WTC11 (cell line): ENCODE data around the gene RND1. TPM values are rescaled to one million over a fixed set of nuclear protein-coding genes. Genes with fewer than 3 reads are reported as not detected.
"Not testable (repeated sequence)": the region's sequence is repeated elsewhere in the genome, so short reads cannot be mapped to it uniquely, and the experiment has no call there.

ENCODE experiments used
- ATAC-seq: fragments of 200-7000 bp; cut with Tn5 transposase; 2 replicates; pipeline ENCODE4 v1.10.0; 2021; ENCODE audit warnings: mild to moderate bottlenecking, moderate library complexity
- CTCF ChIA-PET: fragments of 300-600 bp; sonication (Branson Sonifier 250); formaldehyde crosslinking; loops from one replicate; lab custom pipeline; 2021; ENCODE audit warnings: antibody characterized with exemption; lab: Charles Lee
- POLR2A ChIA-PET: fragments of 350-600 bp; sonication (Branson Sonifier 250); formaldehyde crosslinking; loops from one replicate; lab custom pipeline; 2021; ENCODE audit warnings: antibody characterized with exemption; lab: Charles Lee
- DNase-seq: peaks from one replicate; pipeline ENCODE4 v3.0.0; 2021; ENCODE audit warnings: low spot score
- H3K27ac Mint-ChIP-seq: 2 replicates; pipeline ENCODE4 v1.8.0; 2021; ENCODE audit warnings: mixed read lengths
- H3K27me3 Mint-ChIP-seq: 2 replicates; pipeline ENCODE4 v1.8.0; 2021; ENCODE audit warnings: low read depth, mild to moderate bottlenecking, moderate library complexity, mixed read lengths
- H3K36me3 Mint-ChIP-seq: 2 replicates; pipeline ENCODE4 v1.8.0; 2021; ENCODE audit warnings: mixed read lengths
- H3K4me1 Mint-ChIP-seq: 2 replicates; pipeline ENCODE4 v1.8.0; 2022; ENCODE audit warnings: mixed read lengths
- H3K4me3 Mint-ChIP-seq: 2 replicates; pipeline ENCODE4 v1.8.0; 2021; ENCODE audit warnings: mild to moderate bottlenecking, moderate library complexity, mixed read lengths
- H3K9me3 Mint-ChIP-seq: 2 replicates; pipeline ENCODE4 v1.8.0; 2021; ENCODE audit warnings: mixed read lengths
- AR ChIP-seq: fragments of 250-450 bp; sonication (Bioruptor Pico); IDR thresholded peaks from 2 replicates; pipeline ENCODE4 v1.9.0; 2021; ENCODE audit warnings: mild to moderate bottlenecking
- FOXK1 ChIP-seq: sonication (generic); formaldehyde crosslinking; IDR thresholded peaks from 2 replicates; pipeline ENCODE4 v1.8.0; 2022; ENCODE audit warnings: mild to moderate bottlenecking, moderate library complexity, missing genetic modification reagents
- JAZF1 ChIP-seq: fragments of 250-450 bp; sonication (Bioruptor Pico); IDR thresholded peaks from 2 replicates; pipeline ENCODE4 v1.9.0; 2021; ENCODE audit warnings: moderate library complexity, mild to moderate bottlenecking, inconsistent platforms
- JUN ChIP-seq: sonication (generic); formaldehyde crosslinking; IDR thresholded peaks from 2 replicates; pipeline ENCODE4 v1.8.0; 2023; ENCODE audit warnings: mild to moderate bottlenecking, missing genetic modification reagents
- KAT7 ChIP-seq: sonication (generic); formaldehyde crosslinking; IDR thresholded peaks from 2 replicates; pipeline ENCODE4 v1.8.1; 2023; ENCODE audit warnings: missing genetic modification reagents, mild to moderate bottlenecking, borderline replicate concordance
- NR2C2 ChIP-seq: sonication (generic); formaldehyde crosslinking; IDR thresholded peaks from 2 replicates; pipeline ENCODE4 v1.8.0; 2022; ENCODE audit warnings: mild to moderate bottlenecking, missing genetic modification reagents
- TEAD4 ChIP-seq: sonication (generic); formaldehyde crosslinking; IDR thresholded peaks from 2 replicates; pipeline ENCODE4 v1.8.0; 2022; ENCODE audit warnings: mild to moderate bottlenecking, missing genetic modification reagents
- TP53 ChIP-seq: sonication (generic); formaldehyde crosslinking; IDR thresholded peaks from 2 replicates; pipeline ENCODE4 v1.8.1; 2023; ENCODE audit warnings: mild to moderate bottlenecking, missing genetic modification reagents
- total RNA-seq: library from RNA; stranded (reverse); gene quantifications from 3 replicates; pipeline ENCODE4 v1.2.3, GENCODE V29; 2021
- TF ChIP-seq, protein P1 (sequence below): fragments of 250-450 bp; sonication (Bioruptor Pico); IDR thresholded peaks from 2 replicates; pipeline ENCODE4 v1.9.0; 2021; ENCODE audit warnings: mild to moderate bottlenecking, borderline replicate concordance
- TF ChIP-seq, protein P2 (sequence below): fragments of 250-450 bp; sonication (Bioruptor Pico); IDR thresholded peaks from 2 replicates; pipeline ENCODE4 v1.8.0; 2021; ENCODE audit warnings: mild to moderate bottlenecking

Gene RND1
- total RNA-seq, 1 experiment from 2014 or later, result 7.6 TPM

DNA sequence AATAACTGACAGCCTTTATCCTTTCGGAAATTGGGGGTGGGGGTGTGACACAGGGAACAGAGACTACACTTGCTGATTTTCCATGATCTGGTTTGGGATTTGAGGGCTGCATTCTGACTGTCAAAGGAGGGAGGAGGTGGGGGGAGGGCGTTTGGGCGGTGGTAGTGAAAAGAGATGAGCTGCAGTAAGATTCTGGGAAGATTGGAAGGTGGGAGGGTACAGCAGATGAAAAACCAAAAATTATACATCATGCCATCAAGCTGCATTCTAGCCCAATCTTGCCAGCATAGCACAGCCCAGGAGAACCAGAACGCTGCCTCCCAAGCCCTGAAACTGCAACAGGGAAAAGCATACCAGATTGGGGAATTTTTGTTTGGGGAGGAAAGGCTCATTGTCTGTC lies 2.4 kb downstream of the RND1 start (continued):
- TF ChIP-seq AR (CRISPR knock-in tag), result no peak
- TF ChIP-seq, all 79 proteins: peak for 0

GRCh38 chr12:48862760-48863159 lies 2.9 kb downstream of the RND1 start:
- Mint-ChIP-seq H3K4me3 (no peak overlapping the region; the same call in 1 of the 2 replicates), H3K27me3 (peaks cover 6% of the 10 kb centered on the region; the same call in 1 of the 2 replicates), H3K36me3 (peaks cover 16% of the 10 kb centered on the region), H3K4me1 (peaks cover 44% of the 10 kb centered on the region), H3K27ac (no peak overlapping the region), H3K9me3 (no peaks in the 10 kb centered on the region)
- no peak for DNase-seq
- POLR2A ChIA-PET, result interaction anchor here (0.9 kb wide), 1 partner anchor 29 kb away, joined by 3 read pairs; no protein-coding TSS in a partner anchor
- no peak for TF ChIP-seq TEAD4
- no peak for ATAC-seq
- CTCF ChIA-PET, result interaction anchor here (6.2 to 8.3 kb wide), 2 partner anchors 8 to 28 kb away, joined by 116 to 134 read pairs; partner anchors contain the start of gene DDX23

- Mint-ChIP-seq H3K27ac (no peak overlapping the region), H3K4me3 (no peak overlapping the region), H3K27me3 (peaks cover 6% of the 10 kb centered on the region; the same call in 1 of the 2 replicates), H3K4me1 (peaks cover 36% of the 10 kb centered on the region), H3K9me3 (no peaks in the 10 kb centered on the region), H3K36me3 (peaks cover 17% of the 10 kb centered on the region)
- DNase-seq (no peak), ATAC-seq (no peak)
- TF ChIP-seq JUN (CRISPR knock-in tag) (no peak), TP53 (CRISPR knock-in tag) (no peak), NR2C2 (CRISPR knock-in tag) (no peak), FOXK1 (no peak), KAT7 (no peak), JAZF1 (CRISPR knock-in tag) (no peak)
- TF ChIP-seq, protein P1, sequence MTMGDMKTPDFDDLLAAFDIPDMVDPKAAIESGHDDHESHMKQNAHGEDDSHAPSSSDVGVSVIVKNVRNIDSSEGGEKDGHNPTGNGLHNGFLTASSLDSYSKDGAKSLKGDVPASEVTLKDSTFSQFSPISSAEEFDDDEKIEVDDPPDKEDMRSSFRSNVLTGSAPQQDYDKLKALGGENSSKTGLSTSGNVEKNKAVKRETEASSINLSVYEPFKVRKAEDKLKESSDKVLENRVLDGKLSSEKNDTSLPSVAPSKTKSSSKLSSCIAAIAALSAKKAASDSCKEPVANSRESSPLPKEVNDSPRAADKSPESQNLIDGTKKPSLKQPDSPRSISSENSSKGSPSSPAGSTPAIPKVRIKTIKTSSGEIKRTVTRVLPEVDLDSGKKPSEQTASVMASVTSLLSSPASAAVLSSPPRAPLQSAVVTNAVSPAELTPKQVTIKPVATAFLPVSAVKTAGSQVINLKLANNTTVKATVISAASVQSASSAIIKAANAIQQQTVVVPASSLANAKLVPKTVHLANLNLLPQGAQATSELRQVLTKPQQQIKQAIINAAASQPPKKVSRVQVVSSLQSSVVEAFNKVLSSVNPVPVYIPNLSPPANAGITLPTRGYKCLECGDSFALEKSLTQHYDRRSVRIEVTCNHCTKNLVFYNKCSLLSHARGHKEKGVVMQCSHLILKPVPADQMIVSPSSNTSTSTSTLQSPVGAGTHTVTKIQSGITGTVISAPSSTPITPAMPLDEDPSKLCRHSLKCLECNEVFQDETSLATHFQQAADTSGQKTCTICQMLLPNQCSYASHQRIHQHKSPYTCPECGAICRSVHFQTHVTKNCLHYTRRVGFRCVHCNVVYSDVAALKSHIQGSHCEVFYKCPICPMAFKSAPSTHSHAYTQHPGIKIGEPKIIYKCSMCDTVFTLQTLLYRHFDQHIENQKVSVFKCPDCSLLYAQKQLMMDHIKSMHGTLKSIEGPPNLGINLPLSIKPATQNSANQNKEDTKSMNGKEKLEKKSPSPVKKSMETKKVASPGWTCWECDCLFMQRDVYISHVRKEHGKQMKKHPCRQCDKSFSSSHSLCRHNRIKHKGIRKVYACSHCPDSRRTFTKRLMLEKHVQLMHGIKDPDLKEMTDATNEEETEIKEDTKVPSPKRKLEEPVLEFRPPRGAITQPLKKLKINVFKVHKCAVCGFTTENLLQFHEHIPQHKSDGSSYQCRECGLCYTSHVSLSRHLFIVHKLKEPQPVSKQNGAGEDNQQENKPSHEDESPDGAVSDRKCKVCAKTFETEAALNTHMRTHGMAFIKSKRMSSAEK, result no peak
- TF ChIP-seq, protein P2, sequence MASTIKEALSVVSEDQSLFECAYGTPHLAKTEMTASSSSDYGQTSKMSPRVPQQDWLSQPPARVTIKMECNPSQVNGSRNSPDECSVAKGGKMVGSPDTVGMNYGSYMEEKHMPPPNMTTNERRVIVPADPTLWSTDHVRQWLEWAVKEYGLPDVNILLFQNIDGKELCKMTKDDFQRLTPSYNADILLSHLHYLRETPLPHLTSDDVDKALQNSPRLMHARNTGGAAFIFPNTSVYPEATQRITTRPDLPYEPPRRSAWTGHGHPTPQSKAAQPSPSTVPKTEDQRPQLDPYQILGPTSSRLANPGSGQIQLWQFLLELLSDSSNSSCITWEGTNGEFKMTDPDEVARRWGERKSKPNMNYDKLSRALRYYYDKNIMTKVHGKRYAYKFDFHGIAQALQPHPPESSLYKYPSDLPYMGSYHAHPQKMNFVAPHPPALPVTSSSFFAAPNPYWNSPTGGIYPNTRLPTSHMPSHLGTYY, result no peak
- ChIA-PET POLR2A (interaction anchor here (1.4 kb wide), 1 partner anchor 30 kb away, joined by 4 read pairs; no protein-coding TSS in a partner anchor), CTCF (interaction anchor here (7.0 to 8.3 kb wide), 2 partner anchors 7 to 29 kb away, joined by 65 to 134 read pairs; partner anchors contain the start of gene DDX23)
Observed at GRCh38 chr12:48861111-48861510, 4.6 kb downstream of the RND1 start.

- not testable (repeated sequence) for H3K4me3 Mint-ChIP-seq, H3K27ac Mint-ChIP-seq, H3K27me3 Mint-ChIP-seq, H3K9me3 Mint-ChIP-seq, DNase-seq, ATAC-seq
- Mint-ChIP-seq H3K36me3 (peaks cover 17% of the 10 kb centered on the region), H3K4me1 (peaks cover 32% of the 10 kb centered on the region)
- POLR2A ChIA-PET, result interaction anchor here (0.9 to 1.4 kb wide), 3 partner anchors 15 to 31 kb away, joined by 3 to 13 read pairs (median 4); no protein-coding TSS in a partner anchor
- CTCF ChIA-PET, result interaction anchor here (0.6 to 7.0 kb wide), 4 partner anchors 30 to 160 kb away, joined by 3 to 65 read pairs (median 4); no protein-coding TSS in a partner anchor
Observed at GRCh38 chr12:48860236-48860635, 5.4 kb downstream of the RND1 start.
